Measurements from ENCODE around the gene FMO3. TPM values are rescaled to one million over a fixed set of nuclear protein-coding genes. Genes with fewer than 3 reads are reported as not detected.

Gene FMO3
- total and polyA plus RNA-seq, 2 donors (not counting 3 experiments of a cell fraction or from before 2014, with no cell fraction given): not detected

- Histone ChIP-seq H3K79me2 (ENCODE audit: control insufficient read depth, insufficient read depth, low read length) (no peaks in the 10 kb centered on the region), H3K9ac (replicated peaks; ENCODE audit: extremely low read depth, insufficient read depth, low read length) (no peak overlapping the region), H2AFZ (ENCODE audit: low read depth, low read length) (no peak overlapping the region), H3K4me1 (ENCODE audit: control insufficient read depth, extremely low read depth, insufficient read depth, low read length) (no peaks in the 10 kb centered on the region), H3K36me3 (ENCODE audit: control insufficient read depth in 2 of 2, extremely low read depth in 1 of 2, insufficient read depth in 2 of 2, low read length in 2 of 2) (no peaks in the 10 kb centered on the region), H3K9me3 (replicated peaks; ENCODE audit: control insufficient read depth, insufficient read depth, low read length) (no peaks in the 10 kb centered on the region), H3K4me3 (replicated peaks in 1 of 3; ENCODE audit: insufficient read depth in 1 of 3, low read depth in 1 of 3, low read length in 3 of 3) (no peak overlapping the region), H3K4me2 (ENCODE audit: insufficient read depth, low read length) (no peak overlapping the region), H4K20me1 (replicated peaks; ENCODE audit: control insufficient read depth, extremely low read depth, insufficient read depth, low read length) (no peaks in the 10 kb centered on the region), H3K27me3 (ENCODE audit: control insufficient read depth in 2 of 2, insufficient read depth in 2 of 2, low read length in 2 of 2) (no peaks in the 10 kb centered on the region), H3K9me1 (replicated peaks; ENCODE audit: control insufficient read depth, extremely low read depth, insufficient read depth, low read length) (no peaks in the 10 kb centered on the region), H3K27ac (ENCODE audit: insufficient read depth, low read depth, low read length) (no peak overlapping the region)
- intact Hi-C loops (cut with micrococcal nuclease): no loop called here
- DNase-seq (ENCODE audit: low read depth, low spot score): no peak
- POLR2A ChIA-PET: no interaction called here
- no TSS peak for BruUV-seq (replicated peaks)
- dilution Hi-C loops (cut with MboI; ENCODE audit: extremely low pct_ligation_motif_present, low sequenced_read_pairs): no loop called here
- CTCF ChIA-PET: no interaction called here
- no peak for FAIRE-seq
- no peak for TF ChIP-seq JUN (IDR thresholded peaks at IDR 0.05; ENCODE audit: borderline replicate concordance, insufficient read depth, insufficient read length, low read depth)
- TF ChIP-seq MYC (IDR thresholded peaks at IDR 0.05; ENCODE audit: low read depth, low read length): no peak
- TF ChIP-seq MAX (IDR thresholded peaks at IDR 0.05; ENCODE audit: insufficient read depth, insufficient read length): no peak
- TF ChIP-seq POLR2A (IDR thresholded peaks at IDR 0.05; ENCODE audit: low read depth, low read length): no peak
- TF ChIP-seq FOS (IDR thresholded peaks at IDR 0.05; ENCODE audit: borderline replicate concordance, insufficient read depth, low read length): no peak
- no peak for TF ChIP-seq CTCF (IDR thresholded peaks at IDR 0.05; ENCODE audit: extremely low read depth in 1 of 2, insufficient read depth in 1 of 2, low read depth in 1 of 2, low read length in 2 of 2)
- TF ChIP-seq POLR2AphosphoS5 (IDR thresholded peaks at IDR 0.05; ENCODE audit: insufficient read depth, low read depth, low read length): no peak
- no peak for TF ChIP-seq EZH2 (IDR thresholded peaks at IDR 0.05; ENCODE audit: borderline replicate concordance, low read depth, low read length, severe bottlenecking)
These were observed 16.7 kb downstream of the FMO3 start for GRCh38 chr1:171107262-171107940.
